Glutamatergic neuron (in vitro differentiated cells): ENCODE data around the gene TMEM151B. TPM values are rescaled to one million over a fixed set of nuclear protein-coding genes. Genes with fewer than 3 reads are reported as not detected.
"Not testable (repeated sequence)": the region's sequence is repeated elsewhere in the genome, so short reads cannot be mapped to it uniquely, and the experiment has no call there.

Experiments used
- DNase-seq: peaks from one replicate; pipeline ENCODE4 v3.0.0; 2022
- H3K27ac Mint-ChIP-seq: one replicate; pipeline ENCODE4 v1.8.0; 2020; ENCODE audit warnings: mild to moderate bottlenecking, mixed read lengths, inconsistent platforms; ENCODE audit not compliant: unreplicated experiment
- H3K27me3 Mint-ChIP-seq: one replicate; pipeline ENCODE4 v1.8.0; 2020; ENCODE audit warnings: mild to moderate bottlenecking, moderate library complexity, mixed read lengths, inconsistent platforms; ENCODE audit not compliant: unreplicated experiment
- H3K36me3 Mint-ChIP-seq: one replicate; pipeline ENCODE4 v1.8.0; 2020; ENCODE audit warnings: mild to moderate bottlenecking, mixed read lengths, inconsistent platforms; ENCODE audit not compliant: unreplicated experiment
- H3K4me1 Mint-ChIP-seq: one replicate; pipeline ENCODE4 v1.8.0; 2020; ENCODE audit warnings: mild to moderate bottlenecking, low read depth, mixed read lengths, inconsistent platforms; ENCODE audit not compliant: unreplicated experiment
- H3K4me3 Mint-ChIP-seq: one replicate; pipeline ENCODE4 v1.8.0; 2020; ENCODE audit warnings: mild to moderate bottlenecking, mixed read lengths, inconsistent platforms; ENCODE audit not compliant: unreplicated experiment
- H3K9me3 Mint-ChIP-seq: one replicate; pipeline ENCODE4 v1.8.0; 2020; ENCODE audit warnings: mild to moderate bottlenecking, moderate library complexity, mixed read lengths, inconsistent platforms; ENCODE audit not compliant: unreplicated experiment
- CTCF ChIP-seq: fragments of 200-600 bp; sonication (generic); IDR thresholded peaks from one replicate; pipeline ENCODE4 v1.5.0; 2021; ENCODE audit not compliant: partially characterized antibody, unreplicated experiment
- total RNA-seq: library from RNA; stranded (reverse); fragmentation: NEBNext Ultra II Directional; extraction: Animal tissue kit (Norgen Biotek cat#: 25700); gene quantifications from one replicate; pipeline ENCODE4 v1.2.1, GENCODE V29; 2021; ENCODE audit not compliant: unreplicated experiment

Gene TMEM151B
- total RNA-seq, 1 donor from 2014 or later, result 51.3 TPM

DNA sequence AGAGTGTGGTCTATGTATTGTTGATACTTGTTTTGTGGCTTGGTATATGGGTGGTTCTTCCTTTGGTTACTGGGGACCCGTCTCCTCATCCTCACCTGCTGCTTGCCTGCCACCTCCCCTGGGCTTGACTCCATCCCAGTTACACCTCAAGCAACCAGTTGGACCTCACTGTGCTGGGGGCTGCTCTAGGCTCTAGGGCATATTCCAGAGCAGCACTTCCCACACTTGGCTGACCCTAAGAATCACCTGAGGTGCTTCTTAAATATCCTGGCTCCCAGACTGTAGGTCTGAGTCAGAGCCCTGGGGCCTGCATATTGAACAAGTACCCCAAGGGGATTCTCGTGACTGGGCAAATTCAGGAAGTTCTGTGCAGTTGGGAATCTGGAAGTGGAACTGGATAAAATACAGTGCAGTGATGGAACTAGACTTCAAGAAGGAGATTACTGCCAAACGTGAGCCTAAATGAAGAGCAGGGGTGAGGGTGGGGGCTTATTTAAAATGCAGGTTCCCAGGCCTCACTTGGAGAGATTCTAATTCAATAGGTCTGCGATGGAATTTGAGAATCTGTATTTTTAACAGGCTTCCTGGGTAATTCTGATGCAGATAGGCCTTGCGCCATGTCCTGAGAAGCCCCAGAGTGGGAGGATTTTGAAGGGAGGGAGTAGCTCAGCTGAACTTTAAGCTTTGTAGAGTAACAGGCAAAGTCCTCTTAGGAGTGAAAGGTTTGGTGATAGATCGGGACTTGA, 79.8 kb downstream of the TMEM151B start:
- Mint-ChIP-seq H3K4me1 (no peaks in the 10 kb centered on the region), H3K36me3 (no peaks in the 10 kb centered on the region), H3K4me3 (no peak overlapping the region), H3K9me3 (no peaks in the 10 kb centered on the region), H3K27ac (no peak overlapping the region), H3K27me3 (no peaks in the 10 kb centered on the region)
- no peak for DNase-seq
- TF ChIP-seq CTCF, result no peak

GRCh38 chr6:44350650-44350994, 80.4 kb downstream of the TMEM151B start:
- H3K27ac Mint-ChIP-seq, H3K27me3 Mint-ChIP-seq, H3K4me3 Mint-ChIP-seq, H3K4me1 Mint-ChIP-seq, H3K9me3 Mint-ChIP-seq, DNase-seq, H3K36me3 Mint-ChIP-seq: not testable (repeated sequence)

DNA sequence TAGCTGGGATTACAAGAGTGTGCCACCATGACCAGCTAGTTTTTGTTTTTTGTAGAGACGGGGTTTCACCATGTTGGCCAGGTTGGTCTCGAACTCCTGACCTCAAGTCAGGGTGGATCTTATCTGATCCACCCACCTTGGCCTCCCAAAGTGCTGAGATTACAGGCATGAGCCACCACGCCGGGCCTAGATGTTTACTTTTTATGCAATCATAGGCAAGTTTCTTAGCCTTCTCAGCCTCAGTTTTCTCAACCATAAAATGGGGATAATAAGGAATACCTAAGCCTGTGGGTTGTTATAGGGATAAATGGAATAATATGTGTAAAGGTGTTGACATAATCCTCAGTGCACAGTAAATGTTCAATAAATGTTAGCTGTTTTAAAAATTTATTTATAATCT, 82.0 kb downstream of the TMEM151B start:
- DNase-seq, result no peak
- H3K36me3 Mint-ChIP-seq, result peaks cover 6% of the 10 kb centered on the region
- H3K4me1 Mint-ChIP-seq, result no peaks in the 10 kb centered on the region
- H3K9me3 Mint-ChIP-seq, result peaks cover 2% of the 10 kb centered on the region
- H3K4me3 Mint-ChIP-seq, result no peak overlapping the region
- TF ChIP-seq CTCF, result no peak
- peaks cover 2% of the 10 kb centered on the region for H3K27me3 Mint-ChIP-seq
- H3K27ac Mint-ChIP-seq, result no peak overlapping the region

GRCh38 chr6:44353336-44353735, 83.1 kb downstream of the TMEM151B start:
- DNase-seq, result no peak
- TF ChIP-seq CTCF, result no peak
- Mint-ChIP-seq H3K27ac (no peak overlapping the region), H3K4me3 (no peak overlapping the region), H3K36me3 (peaks cover 6% of the 10 kb centered on the region), H3K4me1 (no peaks in the 10 kb centered on the region), H3K9me3 (peaks cover 2% of the 10 kb centered on the region), H3K27me3 (peaks cover 2% of the 10 kb centered on the region)

- Mint-ChIP-seq H3K9me3 (peaks cover 2% of the 10 kb centered on the region), H3K36me3 (peaks cover 6% of the 10 kb centered on the region), H3K27ac (no peak overlapping the region), H3K4me3 (no peak overlapping the region), H3K27me3 (peaks cover 2% of the 10 kb centered on the region), H3K4me1 (no peaks in the 10 kb centered on the region)
- no peak for DNase-seq
- TF ChIP-seq CTCF, result no peak
These were observed 85.4 kb downstream of the TMEM151B start for GRCh38 chr6:44355640-44356039.
